Measurements from ENCODE around the gene NOTUM.

NOTUM gene

DNA sequence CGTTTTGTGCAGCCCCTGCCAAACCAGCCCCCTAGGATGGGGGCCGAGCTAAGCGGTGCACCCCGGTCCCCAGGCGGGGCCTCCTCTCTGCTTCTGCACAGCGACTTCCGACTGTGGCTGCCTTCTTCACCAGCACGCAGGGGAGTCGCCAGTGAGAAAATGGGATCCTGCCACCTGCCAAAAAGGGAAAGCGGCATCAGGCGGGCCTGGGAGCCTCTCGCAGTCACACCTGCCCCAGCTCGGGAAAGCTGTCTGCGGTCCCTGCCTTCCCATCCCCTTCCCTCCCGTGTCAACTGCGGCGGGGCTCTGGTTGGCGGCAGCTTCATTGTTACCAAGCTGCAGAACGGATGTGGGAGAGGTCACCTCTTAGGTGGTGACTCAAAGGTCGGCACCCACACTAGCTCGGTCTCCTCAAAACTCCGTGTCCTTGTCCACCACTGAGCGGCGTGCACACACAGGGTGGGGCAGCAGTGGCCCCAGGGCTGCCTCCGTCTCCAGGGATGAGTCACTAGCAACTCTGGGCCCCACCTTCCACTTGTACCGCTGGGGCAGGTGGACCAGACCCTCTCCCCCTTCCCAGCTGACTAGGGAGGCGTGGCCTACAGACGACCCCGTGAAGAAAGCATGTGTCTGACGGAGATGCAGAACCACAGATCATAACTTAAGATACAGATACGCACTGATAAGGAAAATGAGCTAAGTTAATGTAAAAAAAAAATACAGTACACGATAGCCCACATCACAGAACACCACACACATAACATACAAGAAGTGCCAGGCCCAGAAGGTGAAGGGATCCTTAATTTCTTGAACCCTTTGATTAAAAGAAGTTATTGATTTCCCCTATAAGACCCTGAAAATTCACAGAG is 48.3 kb downstream of the NOTUM start:
- TF ChIP-seq ZBTB7A (IDR thresholded peaks at IDR 0.05; ENCODE audit: low read depth) (no peak), CREB1 (IDR thresholded peaks at IDR 0.05; ENCODE audit: low read depth) (no peak), EP300 (IDR thresholded peaks at IDR 0.05; ENCODE audit: borderline replicate concordance) (no peak), YY1 (IDR thresholded peaks at IDR 0.05; ENCODE audit: low read depth) (no peak), TAF1 (IDR thresholded peaks at IDR 0.05; ENCODE audit: low read depth) (no peak), EGR1 (IDR thresholded peaks at IDR 0.05) (no peak), TEAD4 (IDR thresholded peaks at IDR 0.05) (no peak), TCF12 (IDR thresholded peaks at IDR 0.05; ENCODE audit: low read depth) (no peak), CEBPB (IDR thresholded peaks at IDR 0.05) (no peak), NFIC (IDR thresholded peaks at IDR 0.05) (no peak), RAD21 (IDR thresholded peaks at IDR 0.05; ENCODE audit: low read depth) (no peak), FOXM1 (IDR thresholded peaks at IDR 0.05; ENCODE audit: borderline replicate concordance, low read depth) (no peak)
- TF ChIP-seq, protein P1, sequence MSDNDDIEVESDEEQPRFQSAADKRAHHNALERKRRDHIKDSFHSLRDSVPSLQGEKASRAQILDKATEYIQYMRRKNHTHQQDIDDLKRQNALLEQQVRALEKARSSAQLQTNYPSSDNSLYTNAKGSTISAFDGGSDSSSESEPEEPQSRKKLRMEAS (IDR thresholded peaks at IDR 0.05): no peak
- TF ChIP-seq, protein P2, sequence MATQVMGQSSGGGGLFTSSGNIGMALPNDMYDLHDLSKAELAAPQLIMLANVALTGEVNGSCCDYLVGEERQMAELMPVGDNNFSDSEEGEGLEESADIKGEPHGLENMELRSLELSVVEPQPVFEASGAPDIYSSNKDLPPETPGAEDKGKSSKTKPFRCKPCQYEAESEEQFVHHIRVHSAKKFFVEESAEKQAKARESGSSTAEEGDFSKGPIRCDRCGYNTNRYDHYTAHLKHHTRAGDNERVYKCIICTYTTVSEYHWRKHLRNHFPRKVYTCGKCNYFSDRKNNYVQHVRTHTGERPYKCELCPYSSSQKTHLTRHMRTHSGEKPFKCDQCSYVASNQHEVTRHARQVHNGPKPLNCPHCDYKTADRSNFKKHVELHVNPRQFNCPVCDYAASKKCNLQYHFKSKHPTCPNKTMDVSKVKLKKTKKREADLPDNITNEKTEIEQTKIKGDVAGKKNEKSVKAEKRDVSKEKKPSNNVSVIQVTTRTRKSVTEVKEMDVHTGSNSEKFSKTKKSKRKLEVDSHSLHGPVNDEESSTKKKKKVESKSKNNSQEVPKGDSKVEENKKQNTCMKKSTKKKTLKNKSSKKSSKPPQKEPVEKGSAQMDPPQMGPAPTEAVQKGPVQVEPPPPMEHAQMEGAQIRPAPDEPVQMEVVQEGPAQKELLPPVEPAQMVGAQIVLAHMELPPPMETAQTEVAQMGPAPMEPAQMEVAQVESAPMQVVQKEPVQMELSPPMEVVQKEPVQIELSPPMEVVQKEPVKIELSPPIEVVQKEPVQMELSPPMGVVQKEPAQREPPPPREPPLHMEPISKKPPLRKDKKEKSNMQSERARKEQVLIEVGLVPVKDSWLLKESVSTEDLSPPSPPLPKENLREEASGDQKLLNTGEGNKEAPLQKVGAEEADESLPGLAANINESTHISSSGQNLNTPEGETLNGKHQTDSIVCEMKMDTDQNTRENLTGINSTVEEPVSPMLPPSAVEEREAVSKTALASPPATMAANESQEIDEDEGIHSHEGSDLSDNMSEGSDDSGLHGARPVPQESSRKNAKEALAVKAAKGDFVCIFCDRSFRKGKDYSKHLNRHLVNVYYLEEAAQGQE (IDR thresholded peaks at IDR 0.05; ENCODE audit: low read depth): no peak

DNA sequence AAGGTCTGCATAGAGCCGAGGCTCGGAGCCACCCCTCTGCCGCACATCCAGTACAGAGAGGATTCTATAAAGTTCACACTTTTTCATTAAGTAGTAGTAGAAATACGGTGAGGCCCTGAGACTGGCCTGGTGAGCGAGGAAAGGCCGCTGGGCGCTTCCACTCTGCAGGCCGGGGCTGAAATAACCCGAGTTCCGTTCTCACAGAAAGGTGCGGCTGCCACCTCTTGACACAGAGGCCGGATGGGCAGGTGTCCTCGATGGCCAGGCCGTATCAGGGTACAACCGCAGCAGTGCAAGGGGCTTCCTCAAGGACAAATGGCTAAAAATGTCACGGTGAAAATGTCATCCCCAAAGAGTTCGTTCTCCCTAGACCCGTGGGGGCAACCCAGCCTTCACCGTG is 49.0 kb downstream of the NOTUM start:
- TF ChIP-seq RAD21 (IDR thresholded peaks at IDR 0.05; ENCODE audit: low read depth) (no peak), CEBPB (IDR thresholded peaks at IDR 0.05) (no peak), ZBTB7A (IDR thresholded peaks at IDR 0.05; ENCODE audit: low read depth) (no peak), TAF1 (IDR thresholded peaks at IDR 0.05; ENCODE audit: low read depth) (no peak), CREB1 (IDR thresholded peaks at IDR 0.05; ENCODE audit: low read depth) (no peak), EP300 (IDR thresholded peaks at IDR 0.05; ENCODE audit: borderline replicate concordance) (no peak), NFIC (IDR thresholded peaks at IDR 0.05) (no peak), TEAD4 (IDR thresholded peaks at IDR 0.05) (no peak), EGR1 (IDR thresholded peaks at IDR 0.05) (no peak), FOXM1 (IDR thresholded peaks at IDR 0.05; ENCODE audit: borderline replicate concordance, low read depth) (no peak), TCF12 (IDR thresholded peaks at IDR 0.05; ENCODE audit: low read depth) (no peak)
- TF ChIP-seq, protein P1 (IDR thresholded peaks at IDR 0.05): no peak

DNA sequence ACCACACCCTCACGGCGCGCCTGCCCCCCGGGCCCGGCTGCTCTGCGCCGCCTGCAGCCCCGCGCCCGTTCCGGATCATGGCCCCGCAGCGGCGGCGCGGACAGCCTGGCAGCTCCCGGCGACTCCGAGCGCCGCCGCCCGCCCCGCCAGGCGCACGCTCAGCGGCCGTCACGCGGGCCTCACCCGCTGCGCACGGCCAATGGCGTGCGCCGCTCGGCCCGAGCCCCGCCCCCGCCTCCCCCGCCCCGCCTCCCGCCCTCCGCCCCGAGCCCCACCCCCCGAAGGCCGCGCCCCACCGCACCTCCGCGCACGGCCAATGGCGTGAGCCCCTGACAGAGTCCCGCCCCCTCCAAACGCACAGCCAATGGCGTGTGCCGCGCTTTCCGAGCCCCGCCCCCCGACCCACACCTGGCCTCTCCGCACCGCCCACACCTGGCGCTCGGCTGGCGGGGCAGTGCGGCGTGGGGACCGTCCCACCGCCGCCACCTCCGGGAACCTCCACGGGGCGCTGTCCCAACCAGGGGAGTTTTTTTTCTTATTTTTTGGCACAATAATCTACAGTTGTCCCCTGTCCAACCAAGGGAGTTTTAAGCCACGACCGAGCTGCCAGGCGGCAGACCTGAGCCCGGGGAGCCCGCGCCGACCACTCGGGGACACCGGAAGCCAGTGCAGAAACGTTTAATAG is 49.6 kb downstream of the NOTUM start, which contains the start of gene PCYT2:
PCYT2 (minus strand) TSS at position 123 of the 685 bp plus-strand sequence; CDS start at position 79, 44 bp downstream.
- TF ChIP-seq ZBTB7A (IDR thresholded peaks at IDR 0.05; ENCODE audit: low read depth) (no peak), FOXM1 (IDR thresholded peaks at IDR 0.05; ENCODE audit: borderline replicate concordance, low read depth) (no peak), CREB1 (IDR thresholded peaks at IDR 0.05; ENCODE audit: low read depth) (no peak), TAF1 (IDR thresholded peaks at IDR 0.05; ENCODE audit: low read depth) (no peak), RAD21 (IDR thresholded peaks at IDR 0.05; ENCODE audit: low read depth) (no peak), EP300 (IDR thresholded peaks at IDR 0.05; ENCODE audit: borderline replicate concordance) (no peak), NFIC (IDR thresholded peaks at IDR 0.05) (0 out of 2 replicates have a peak, but pooled peaks have one; percentile 24), CEBPB (IDR thresholded peaks at IDR 0.05) (no peak), EGR1 (IDR thresholded peaks at IDR 0.05) (peak; percentile 39; the same call in 1 of the 2 replicates), TEAD4 (IDR thresholded peaks at IDR 0.05) (no peak), YY1 (IDR thresholded peaks at IDR 0.05; ENCODE audit: low read depth) (no peak)
- TF ChIP-seq, protein P3, sequence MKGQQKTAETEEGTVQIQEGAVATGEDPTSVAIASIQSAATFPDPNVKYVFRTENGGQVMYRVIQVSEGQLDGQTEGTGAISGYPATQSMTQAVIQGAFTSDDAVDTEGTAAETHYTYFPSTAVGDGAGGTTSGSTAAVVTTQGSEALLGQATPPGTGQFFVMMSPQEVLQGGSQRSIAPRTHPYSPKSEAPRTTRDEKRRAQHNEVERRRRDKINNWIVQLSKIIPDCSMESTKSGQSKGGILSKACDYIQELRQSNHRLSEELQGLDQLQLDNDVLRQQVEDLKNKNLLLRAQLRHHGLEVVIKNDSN (IDR thresholded peaks at IDR 0.05): peak; percentile 71
- TF ChIP-seq, protein P1 (IDR thresholded peaks at IDR 0.05): peak; percentile 8; the same call in 1 of the 2 replicates
- TF ChIP-seq, protein P2 (IDR thresholded peaks at IDR 0.05; ENCODE audit: low read depth): no peak

DNA sequence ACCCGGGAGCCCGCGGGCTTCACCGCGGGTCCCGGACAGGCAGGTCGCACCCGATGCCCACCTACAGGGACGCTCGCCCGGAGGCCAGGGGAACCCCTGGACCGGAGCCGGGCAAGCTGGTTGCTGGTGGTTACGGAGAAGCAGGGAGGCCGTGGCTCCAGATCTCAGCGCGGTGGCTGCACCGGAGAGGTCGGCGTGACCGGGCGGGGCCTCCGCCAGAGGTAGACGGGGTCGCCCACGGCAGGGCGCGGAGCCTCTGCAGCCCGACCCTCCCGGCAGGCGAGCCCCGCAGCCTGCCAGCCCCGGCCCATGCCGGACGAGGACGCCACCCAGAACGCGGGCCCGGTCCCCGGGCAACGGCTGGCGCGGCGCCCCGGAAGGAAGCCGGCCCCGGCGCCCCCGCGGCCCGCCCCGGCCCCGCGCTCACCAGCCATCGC is 50.1 kb downstream of the NOTUM start:
- peak; percentile 33; the same call in 1 of the 2 replicates for TF ChIP-seq ZBTB7A (IDR thresholded peaks at IDR 0.05; ENCODE audit: low read depth)
- TF ChIP-seq, protein P3 (IDR thresholded peaks at IDR 0.05): no peak
